CD14-positive monocyte (primary cell): ENCODE data around the gene SIMC1. TPM values are rescaled to one million over a fixed set of nuclear protein-coding genes. Genes with fewer than 3 reads are reported as not detected.
"Not testable (repeated sequence)": the region's sequence is repeated elsewhere in the genome, so short reads cannot be mapped to it uniquely, and the experiment has no call there.

Source experiments
- DNase-seq, 3 donors: peaks; one replicate each; pipeline ENCODE4 v3.0.0-alpha.2; 2011 to 2022
- H2AFZ ChIP-seq: 2 replicates; pipeline ENCODE4 v1.6.0; 2012; ENCODE audit warnings: mild to moderate bottlenecking, low read depth, low read length, inconsistent platforms; ENCODE audit not compliant: insufficient read depth, poor library complexity, severe bottlenecking
- H3K27ac ChIP-seq, 2 donors: 1 replicate in 1 of 2; 2 replicates in 1 of 2; pipeline ENCODE4 v1.5.1; 2012 to 2013; ENCODE audit warnings: low read length in 2 of 2, control low read depth in 1 of 2, inconsistent platforms in 1 of 2, low read depth in 1 of 2, mild to moderate bottlenecking in 1 of 2
- H3K27me3 ChIP-seq, 2 donors: one replicate each; pipeline versions ENCODE4 v1.6.0 to v1.6.1; 2011 to 2013; ENCODE audit warnings: low read length in 2 of 2; ENCODE audit not compliant: control insufficient read depth in 2 of 2, insufficient read depth in 2 of 2
- H3K36me3 ChIP-seq, 2 donors: replicated peaks in 1 of 2; 1 replicate in 1 of 2; 2 replicates in 1 of 2; pipeline versions ENCODE4 v1.5.1 to v1.6.1; 2012 to 2013; ENCODE audit warnings: low read length in 2 of 2, control low read depth in 1 of 2, inconsistent platforms in 1 of 2, mild to moderate bottlenecking in 1 of 2; ENCODE audit not compliant: insufficient read depth in 2 of 2, control insufficient read depth in 1 of 2
- H3K4me1 ChIP-seq, 2 donors: 1 replicate in 1 of 2; 2 replicates in 1 of 2; pipeline versions ENCODE4 v1.5.1 to v1.6.1; 2012 to 2013; ENCODE audit warnings: low read length in 2 of 2, control low read depth in 1 of 2, inconsistent platforms in 1 of 2, mild to moderate bottlenecking in 1 of 2, moderate library complexity in 1 of 2; ENCODE audit not compliant: insufficient read depth in 2 of 2, control insufficient read depth in 1 of 2
- H3K4me2 ChIP-seq: replicated peaks from 2 replicates; pipeline ENCODE3; 2012; ENCODE audit warnings: low read length, moderate library complexity, mild to moderate bottlenecking; ENCODE audit not compliant: poor library complexity, severe bottlenecking; ENCODE audit errors: extremely low read depth
- H3K4me3 ChIP-seq, 3 experiments: fragments of 200-600 bp in 1 of 3; sonication (generic) in 1 of 3; replicated peaks in 1 of 3; 1 replicate in 2 of 3; 2 replicates in 1 of 3; pipeline ENCODE4 v1.5.1; 2011 to 2013; ENCODE audit warnings: low read length in 3 of 3, mild to moderate bottlenecking in 3 of 3, control low read depth in 2 of 3, low read depth in 2 of 3, inconsistent platforms in 1 of 3, moderate library complexity in 1 of 3
- H3K79me2 ChIP-seq: 2 replicates; pipeline ENCODE4 v1.6.0; 2012; ENCODE audit warnings: mild to moderate bottlenecking, control low read depth, inconsistent platforms, low read length, moderate library complexity; ENCODE audit not compliant: insufficient read depth
- H3K9ac ChIP-seq: 2 replicates; pipeline ENCODE4 v1.6.0; 2017; ENCODE audit warnings: low read length, mild to moderate bottlenecking; ENCODE audit not compliant: insufficient read depth, poor library complexity, severe bottlenecking
- H3K9me3 ChIP-seq, 2 donors: replicated peaks in 1 of 2; 1 replicate in 1 of 2; 2 replicates in 1 of 2; pipeline versions ENCODE4 v1.5.1 to v1.6.1; 2012 to 2013; ENCODE audit warnings: low read length in 2 of 2, control low read depth in 1 of 2; ENCODE audit not compliant: control insufficient read depth in 1 of 2, insufficient read depth in 1 of 2
- H4K20me1 ChIP-seq: 2 replicates; pipeline ENCODE4 v1.6.0; 2012; ENCODE audit warnings: mild to moderate bottlenecking, low read length, control low read depth, moderate library complexity; ENCODE audit not compliant: insufficient read depth
- H3K27ac Mint-ChIP-seq, 7 donors: one replicate each; pipeline ENCODE4 v1.8.0; 2020; ENCODE audit warnings: mild to moderate bottlenecking in 7 of 7, mixed read lengths in 7 of 7, moderate library complexity in 6 of 7, inconsistent platforms in 2 of 7
- H3K27me3 Mint-ChIP-seq, 3 donors: one replicate each; pipeline ENCODE4 v1.8.0; 2021 to 2022; ENCODE audit warnings: low read depth in 3 of 3, mild to moderate bottlenecking in 3 of 3, mixed read lengths in 3 of 3, moderate library complexity in 3 of 3, inconsistent platforms in 1 of 3
- H3K36me3 Mint-ChIP-seq, 2 donors: one replicate each; pipeline ENCODE4 v1.8.0; 2020; ENCODE audit warnings: mixed read lengths in 2 of 2, inconsistent platforms in 1 of 2, mild to moderate bottlenecking in 1 of 2
- H3K4me1 Mint-ChIP-seq: one replicate; pipeline ENCODE4 v1.8.0; 2020; ENCODE audit warnings: mild to moderate bottlenecking, mixed read lengths
- H3K4me3 Mint-ChIP-seq, 2 donors: one replicate each; pipeline ENCODE4 v1.8.0; 2020; ENCODE audit warnings: mild to moderate bottlenecking in 2 of 2, mixed read lengths in 2 of 2, moderate library complexity in 1 of 2
- H3K9me3 Mint-ChIP-seq, 7 donors: one replicate each; pipeline ENCODE4 v1.8.0; 2020 to 2022; ENCODE audit warnings: mixed read lengths in 7 of 7, mild to moderate bottlenecking in 6 of 7, moderate library complexity in 6 of 7, inconsistent platforms in 2 of 7
- WGBS: methylation state at CpG from one replicate; pipeline ENCODE4 v1.1.5; 2013; ENCODE audit warnings: missing lambda C conversion rate; ENCODE audit not compliant: insufficient coverage; 5-methylcytosine and 5-hydroxymethylcytosine counted together
- intact Hi-C, 2 donors: fragments of 100-400 bp; cut with micrococcal nuclease; formaldehyde crosslinking; loops; one replicate each; pipeline versions ENCODE4 v1.15.0 to v1.15.1; 2023
- polyA plus RNA-seq, 3 donors: library from polyadenylated mRNA; depleted of rRNA in 1 of 3; unstranded in 2 of 3; stranded (reverse) in 1 of 3; fragments of 300-500 nt in 2 of 3; fragments of >200 nt in 1 of 3; fragmentation: Illumina TruSeq in 2 of 3; gene quantifications; 1 replicate in 2 of 3; 2 replicates in 1 of 3; pipeline ENCODE4 v1.2.3, GENCODE V29; 2012 to 2021

The SIMC1 gene
- polyA plus RNA-seq, 3 donors = 2.3 to 8.4 (median 3.7) TPM

DNA sequence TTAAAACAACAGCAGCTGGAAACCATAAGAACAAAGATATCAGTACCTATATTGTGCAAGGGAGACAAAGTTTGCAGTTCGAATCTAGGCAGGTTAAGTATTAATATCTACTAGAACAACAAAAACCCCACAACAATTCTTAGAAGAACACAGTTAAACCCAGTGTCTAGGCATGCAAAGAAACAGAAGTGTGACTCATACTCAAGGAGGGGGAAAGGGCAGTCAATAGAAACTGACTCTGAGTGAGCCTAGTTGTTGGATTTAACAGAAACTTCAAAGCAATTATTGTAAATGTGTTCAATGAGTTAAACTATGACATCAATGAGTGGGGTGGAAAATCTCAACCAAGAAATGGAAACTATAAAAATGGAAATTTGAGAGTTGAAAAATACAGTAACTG, 28.2 kb downstream of the SIMC1 start:
- no CpG with 5 or more reads among the region's 1 CpG for WGBS
- peaks cover 17 to 33% of the 10 kb centered on the region in 2 donors for H3K36me3 Mint-ChIP-seq
- H3K27me3 ChIP-seq, H3K27me3 Mint-ChIP-seq, DNase-seq, H3K4me1 ChIP-seq, H4K20me1 ChIP-seq, H3K36me3 ChIP-seq, intact Hi-C loops, H3K27ac Mint-ChIP-seq, H3K4me1 Mint-ChIP-seq, H3K9me3 Mint-ChIP-seq, H3K4me2 ChIP-seq, H3K79me2 ChIP-seq, H3K27ac ChIP-seq, H2AFZ ChIP-seq, H3K4me3 Mint-ChIP-seq, H3K9me3 ChIP-seq, H3K9ac ChIP-seq, H3K4me3 ChIP-seq: not testable (repeated sequence)

DNA sequence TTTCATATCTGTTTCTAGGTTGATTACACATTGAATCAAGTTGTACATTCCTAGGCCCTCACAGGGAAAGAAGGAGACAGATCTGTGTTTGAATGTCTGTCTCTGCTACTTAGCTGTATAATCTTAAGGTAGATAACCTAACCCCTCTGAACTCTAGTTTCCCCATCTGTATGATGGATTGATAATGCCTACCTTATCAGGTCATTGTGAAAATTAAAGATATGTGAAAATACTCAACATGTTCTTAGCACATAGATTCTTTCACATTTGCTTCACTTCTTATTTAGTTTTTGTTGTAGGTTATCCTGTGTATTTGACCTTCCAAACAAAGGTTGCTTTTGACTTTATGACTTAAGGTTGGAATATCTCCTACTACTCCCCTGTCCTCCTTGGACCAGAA, 50.8 kb downstream of the SIMC1 start:
- H3K27me3 ChIP-seq, H3K9me3 ChIP-seq, H3K4me1 ChIP-seq, intact Hi-C loops, H3K27me3 Mint-ChIP-seq, H3K4me1 Mint-ChIP-seq, H3K9ac ChIP-seq, H3K4me2 ChIP-seq, H4K20me1 ChIP-seq, H3K4me3 Mint-ChIP-seq, DNase-seq, H3K27ac Mint-ChIP-seq, H3K4me3 ChIP-seq, H3K27ac ChIP-seq, H3K79me2 ChIP-seq, H2AFZ ChIP-seq: not testable (repeated sequence)
- peaks cover 2 to 11% of the 10 kb centered on the region in 2 donors for H3K36me3 ChIP-seq
- H3K36me3 Mint-ChIP-seq = peaks cover 7 to 17% of the 10 kb centered on the region in 2 donors
- H3K9me3 Mint-ChIP-seq = peaks cover 2 to 16% (median 6%) of the 10 kb centered on the region in 7 donors

DNA sequence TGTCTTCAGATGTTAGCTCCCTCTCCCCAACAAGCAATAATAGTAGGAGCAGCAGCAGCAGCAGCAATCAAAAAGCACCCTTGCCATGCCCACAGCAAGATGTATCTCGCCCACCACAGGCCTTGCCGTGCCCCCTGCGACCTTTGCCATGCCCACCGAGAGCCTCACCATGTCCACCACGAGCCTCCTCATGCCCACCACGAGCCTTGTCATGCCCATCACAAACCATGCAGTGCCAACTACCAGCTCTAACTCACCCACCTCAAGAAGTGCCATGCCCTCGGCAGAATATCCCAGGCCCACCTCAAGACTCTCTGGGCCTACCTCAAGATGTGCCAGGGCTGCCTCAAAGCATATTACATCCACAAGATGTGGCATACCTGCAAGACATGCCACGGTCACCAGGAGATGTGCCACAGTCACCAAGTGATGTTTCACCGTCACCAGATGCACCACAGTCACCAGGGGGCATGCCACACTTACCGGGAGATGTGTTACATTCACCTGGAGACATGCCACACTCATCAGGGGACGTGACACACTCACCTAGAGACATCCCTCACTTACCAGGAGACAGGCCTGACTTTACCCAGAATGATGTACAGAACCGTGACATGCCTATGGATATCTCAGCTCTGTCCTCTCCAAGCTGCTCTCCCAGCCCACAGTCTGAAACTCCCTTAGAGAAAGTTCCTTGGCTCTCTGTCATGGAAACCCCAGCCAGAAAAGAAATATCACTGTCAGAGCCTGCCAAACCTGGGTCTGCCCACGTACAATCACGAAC, 52.0 kb downstream of the SIMC1 start:
- peaks cover 4 to 15% of the 10 kb centered on the region in 2 donors for H3K36me3 ChIP-seq
- H3K9ac ChIP-seq, intact Hi-C loops, H3K4me3 Mint-ChIP-seq, H2AFZ ChIP-seq, DNase-seq, H3K79me2 ChIP-seq, H3K4me3 ChIP-seq, H3K27me3 Mint-ChIP-seq, H3K4me2 ChIP-seq, H3K27ac ChIP-seq, H3K4me1 ChIP-seq, H3K27me3 ChIP-seq, H4K20me1 ChIP-seq, H3K4me1 Mint-ChIP-seq, H3K9me3 ChIP-seq: not testable (repeated sequence)
- H3K9me3 Mint-ChIP-seq = peaks cover 0 to 12% (median 1%) of the 10 kb centered on the region in 7 donors
- WGBS = 100% methylated on average over 8 of the region's 14 CpGs
- peak overlapping the region in 1 of 7 donors; percentile 38 for H3K27ac Mint-ChIP-seq
- H3K36me3 Mint-ChIP-seq = peaks cover 14 to 17% of the 10 kb centered on the region in 2 donors

DNA sequence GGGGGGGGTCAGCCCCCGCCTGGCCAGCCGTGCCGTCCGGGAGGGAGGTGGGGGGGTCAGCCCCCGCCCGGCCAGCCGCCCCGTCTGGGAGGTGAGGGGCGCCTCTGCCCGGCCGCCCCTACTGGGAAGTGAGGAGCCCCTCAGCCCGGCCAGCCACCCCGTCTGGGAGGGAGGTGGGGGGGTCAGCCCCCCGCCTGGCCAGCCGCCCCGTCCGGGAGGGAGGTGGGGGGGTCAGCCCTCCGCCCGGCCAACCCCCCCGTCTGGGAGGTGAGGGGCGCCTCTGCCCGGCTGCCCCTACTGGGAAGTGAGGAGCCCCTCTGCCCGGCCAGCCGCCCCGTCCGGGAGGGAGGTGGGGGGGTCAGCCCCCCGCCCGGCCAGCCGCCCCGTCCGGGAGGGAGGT, 67.1 kb downstream of the SIMC1 start:
- H3K4me1 ChIP-seq = not testable (repeated sequence)
- WGBS = no CpG with 5 or more reads among the region's 31 CpGs

More for the DNA sequence above, 67.1 kb downstream of the SIMC1 start:
- H3K27ac ChIP-seq, H3K4me1 Mint-ChIP-seq, DNase-seq, H3K27me3 Mint-ChIP-seq, H3K4me3 Mint-ChIP-seq, H3K9ac ChIP-seq, H3K4me3 ChIP-seq, H2AFZ ChIP-seq, intact Hi-C loops, H3K79me2 ChIP-seq, H3K27me3 ChIP-seq, H4K20me1 ChIP-seq, H3K4me2 ChIP-seq, H3K9me3 ChIP-seq, H3K27ac Mint-ChIP-seq: not testable (repeated sequence)
- peaks cover 5 to 15% (median 11%) of the 10 kb centered on the region in 7 donors for H3K9me3 Mint-ChIP-seq
- H3K36me3 ChIP-seq = peaks cover 8 to 55% of the 10 kb centered on the region in 2 donors
- peaks cover 45 to 50% of the 10 kb centered on the region in 2 donors for H3K36me3 Mint-ChIP-seq
